ENCODE measurements around the gene DACH1. TPM values are rescaled to one million over a fixed set of nuclear protein-coding genes. Genes with fewer than 3 reads are reported as not detected.

DACH1 gene
- total RNA-seq, 1 donor from 2014 or later, result 0.24 TPM

GRCh38 chr13:71699342-71699741 lies 167.7 kb downstream of the DACH1 start:
- no peak for ATAC-seq

- ATAC-seq, result no peak
Observed at GRCh38 chr13:71695662-71696061, 171.3 kb downstream of the DACH1 start.

GRCh38 chr13:71685072-71685471 lies 181.9 kb downstream of the DACH1 start:
- ATAC-seq, result no peak

DNA sequence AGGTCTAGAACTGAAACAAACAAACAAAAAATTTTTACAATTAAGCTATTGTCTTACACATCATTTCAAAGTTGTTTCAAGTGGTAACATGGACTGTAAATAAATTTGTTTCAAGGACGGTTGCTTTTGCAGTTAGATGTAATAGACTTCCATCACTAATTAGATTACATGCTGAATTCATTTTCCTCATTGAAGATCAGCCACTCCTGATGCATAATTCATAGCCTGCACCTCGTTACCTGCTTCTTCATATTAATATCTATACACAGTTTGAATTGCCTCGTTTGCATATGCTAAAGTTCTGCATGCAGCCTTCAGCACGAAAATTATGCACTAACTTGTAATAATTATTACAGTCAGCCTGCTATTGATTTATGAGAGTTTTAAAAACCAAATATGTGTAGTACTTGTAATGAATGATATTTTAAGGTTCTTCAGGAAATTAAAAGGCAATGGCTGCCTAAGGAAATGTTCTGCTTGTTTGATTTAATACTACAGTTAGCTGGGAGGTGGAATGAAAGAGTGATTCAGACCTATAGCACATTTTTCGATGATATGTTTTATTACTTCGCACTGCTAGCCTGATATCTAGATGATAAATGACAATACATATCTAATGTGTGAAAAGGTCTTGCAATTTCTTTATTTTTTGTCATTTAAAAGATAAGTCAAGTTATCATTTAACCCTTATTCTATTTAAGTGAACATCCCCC lies 184.9 kb downstream of the DACH1 start:
- ATAC-seq, result no peak

DNA sequence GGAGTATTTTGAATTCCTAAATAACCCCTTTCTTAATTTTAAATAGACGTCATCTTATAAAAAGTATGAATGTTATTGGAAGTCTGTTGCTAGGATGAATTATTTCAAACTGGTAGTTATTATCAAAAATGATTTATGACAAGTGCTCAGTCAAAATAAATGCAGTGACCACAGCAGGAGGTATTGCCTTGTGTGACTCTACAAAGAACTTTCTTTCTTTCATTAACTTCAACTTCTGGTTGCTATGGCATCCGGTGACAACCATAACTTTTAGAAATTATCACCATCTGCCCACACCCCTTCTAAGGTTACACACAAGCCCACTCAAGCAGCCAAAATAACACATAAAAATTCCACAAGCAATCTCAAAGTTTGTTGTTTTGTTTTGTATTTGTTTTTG lies 189.9 kb downstream of the DACH1 start:
- no peak for ATAC-seq

- ATAC-seq, result no peak
Observed at GRCh38 chr13:71672512-71672911, 194.5 kb downstream of the DACH1 start.

GRCh38 chr13:71663431-71663830 lies 203.6 kb downstream of the DACH1 start:
- ATAC-seq, result no peak

- no peak for ATAC-seq
Observed at GRCh38 chr13:71661921-71662320, 205.1 kb downstream of the DACH1 start.

DNA sequence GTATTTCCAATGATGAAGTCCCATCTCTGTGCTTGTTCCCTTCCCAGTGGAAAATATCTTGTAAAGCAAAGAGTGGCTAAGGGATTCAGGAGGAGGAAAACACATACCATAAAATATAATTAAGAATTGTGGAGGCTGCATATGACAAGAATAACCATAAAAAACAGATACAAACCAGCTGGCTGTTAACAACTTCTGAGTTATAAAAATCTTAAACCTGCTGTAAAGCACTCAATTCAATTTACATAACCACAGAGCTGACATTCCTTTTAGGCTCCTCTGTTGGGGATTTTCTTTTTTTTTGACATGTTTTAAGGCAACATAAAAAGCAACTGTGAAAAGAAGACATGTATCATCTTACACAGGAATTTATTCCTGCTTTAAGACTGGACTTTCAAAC lies 207.6 kb downstream of the DACH1 start:
- no peak for ATAC-seq

DNA sequence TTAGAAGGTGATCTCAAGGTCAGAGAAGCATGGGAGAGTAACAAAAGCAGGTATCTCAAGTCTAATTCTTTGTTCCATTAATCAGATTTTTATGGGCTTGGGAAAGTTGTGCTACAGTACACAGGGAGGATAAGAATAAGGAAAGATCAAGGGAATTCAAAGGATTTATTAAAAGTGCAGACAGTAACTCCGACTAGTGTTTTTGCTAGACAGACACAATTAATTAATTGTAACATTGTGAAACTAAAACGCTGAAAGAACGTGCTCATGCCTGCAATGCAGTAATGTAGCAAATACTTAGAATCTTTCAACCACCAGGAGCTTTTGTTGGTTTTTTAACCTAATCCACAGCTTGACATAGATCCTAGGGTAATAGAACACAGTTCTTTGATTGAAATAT lies 221.5 kb downstream of the DACH1 start:
- ATAC-seq, result no peak

DNA sequence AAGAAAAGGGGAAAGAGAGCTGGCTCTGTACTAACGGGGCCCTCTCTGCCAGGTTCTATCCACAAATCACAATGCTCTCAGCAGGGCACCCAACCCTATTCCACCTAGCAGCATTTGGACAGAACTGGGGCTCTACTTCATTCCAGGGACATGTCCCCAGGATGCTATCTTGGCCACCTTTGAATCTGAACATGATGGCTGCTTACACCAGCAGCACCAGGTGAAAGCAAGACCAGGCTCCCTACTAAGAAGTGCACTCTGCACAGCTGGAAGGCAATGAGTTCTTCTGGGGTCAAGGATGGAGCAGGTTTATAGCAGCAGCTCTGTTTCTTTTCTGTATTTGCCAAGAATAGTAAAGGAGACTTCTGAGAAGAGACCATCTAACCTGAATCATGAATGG lies 222.4 kb downstream of the DACH1 start:
- no peak for ATAC-seq

DNA sequence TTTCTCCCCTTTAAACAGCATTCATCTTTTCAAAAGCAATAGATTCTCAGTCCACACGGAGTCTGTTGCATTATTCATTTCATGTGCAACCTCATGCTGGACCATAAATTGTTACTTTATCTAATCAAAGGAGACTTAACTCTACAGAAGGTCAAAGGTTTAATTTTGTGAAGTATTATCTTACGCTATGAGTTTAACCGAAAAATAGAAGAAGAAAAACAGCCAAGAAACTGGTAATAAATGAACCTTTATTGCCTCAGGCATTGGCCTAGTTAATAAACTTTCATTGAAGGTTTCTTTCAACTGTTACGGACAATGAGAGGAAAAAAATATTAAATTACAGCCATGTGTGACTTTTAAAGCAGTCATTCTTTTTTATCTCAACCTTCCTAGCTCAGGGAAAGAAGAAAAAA lies 223.6 kb downstream of the DACH1 start:
- ATAC-seq, result no peak

DNA sequence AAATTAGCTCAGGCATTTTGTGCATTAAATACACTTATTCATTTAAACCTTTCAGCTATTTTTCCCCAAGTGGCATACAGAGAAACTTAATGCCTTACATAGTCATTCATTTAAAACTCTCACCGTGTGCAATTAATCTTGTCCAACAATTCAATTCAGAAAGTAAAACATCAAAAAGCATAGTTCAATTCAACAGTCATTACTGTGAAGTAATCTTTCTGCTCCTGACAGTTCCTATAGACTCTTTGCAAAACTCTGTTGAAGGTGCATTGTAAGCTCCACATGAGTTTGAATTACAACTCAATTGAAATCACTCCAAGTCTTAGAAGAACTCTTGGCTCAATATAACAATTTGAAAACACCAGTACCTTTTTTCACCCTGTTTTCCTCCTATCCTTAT lies 228.3 kb downstream of the DACH1 start:
- no peak for ATAC-seq

DNA sequence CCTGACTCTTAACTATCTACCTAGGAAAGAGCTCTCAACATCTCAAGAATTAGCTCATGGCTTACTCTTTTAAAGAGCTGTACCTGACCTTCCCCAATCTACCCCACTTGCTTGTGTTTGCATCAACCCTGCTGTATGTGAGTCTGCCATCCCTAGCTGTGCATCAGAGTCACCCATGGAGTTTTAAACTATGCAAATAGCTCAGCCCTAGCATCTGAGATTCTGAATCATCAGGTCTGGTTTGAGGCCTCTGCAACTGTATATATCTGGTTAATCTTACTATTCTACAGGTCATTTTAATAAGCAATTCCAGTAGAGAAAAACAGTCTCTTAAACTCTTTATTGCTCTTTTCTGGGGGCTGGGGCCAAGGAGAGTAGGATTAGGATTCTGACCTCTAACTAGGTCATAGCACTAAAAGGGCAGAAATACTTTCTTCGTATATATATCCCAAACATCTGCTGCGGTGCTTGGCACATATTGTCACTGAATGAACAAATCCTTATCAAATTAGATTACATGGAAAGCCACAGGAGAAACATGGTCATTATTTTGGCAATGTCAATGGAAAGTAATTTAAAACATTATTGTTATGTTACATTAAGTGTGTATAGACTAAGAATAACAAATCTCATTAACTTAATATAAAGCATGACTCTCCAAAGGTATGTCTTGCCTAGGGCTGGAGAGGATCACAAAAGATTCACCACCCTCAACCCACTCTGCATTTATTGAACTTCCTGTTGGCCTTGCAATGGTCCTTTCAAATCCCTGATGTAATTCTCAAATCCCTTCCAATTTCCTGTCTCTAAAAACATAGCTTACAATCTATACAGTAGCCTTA lies 232.2 kb downstream of the DACH1 start:
- no peak for ATAC-seq

DNA sequence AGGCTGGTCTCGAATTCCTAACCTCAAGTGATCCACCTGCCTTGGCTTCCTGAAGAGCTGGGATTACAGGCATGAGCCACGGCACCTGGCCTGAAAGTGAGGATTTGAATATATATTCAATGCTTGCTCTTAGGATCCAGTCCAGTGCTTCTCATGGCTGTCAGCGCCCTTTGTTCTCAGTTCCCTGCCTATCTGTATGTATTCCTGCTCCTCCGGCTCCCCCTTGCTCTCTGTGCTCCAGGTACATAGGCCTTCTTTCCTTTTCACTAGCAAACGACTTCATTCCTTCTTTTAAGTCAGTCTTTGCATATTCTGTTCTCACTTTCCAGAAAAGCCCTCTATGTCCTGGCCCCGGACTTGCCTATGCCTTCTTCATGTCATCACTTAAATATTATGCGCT lies 232.8 kb downstream of the DACH1 start:
- ATAC-seq, result no peak

GRCh38 chr13:71632721-71633120 lies 234.3 kb downstream of the DACH1 start:
- ATAC-seq, result no peak

GRCh38 chr13:71632206-71632605 lies 234.8 kb downstream of the DACH1 start:
- ATAC-seq, result no peak

- no peak for ATAC-seq
Observed at GRCh38 chr13:71629167-71629566, 237.8 kb downstream of the DACH1 start.

DNA sequence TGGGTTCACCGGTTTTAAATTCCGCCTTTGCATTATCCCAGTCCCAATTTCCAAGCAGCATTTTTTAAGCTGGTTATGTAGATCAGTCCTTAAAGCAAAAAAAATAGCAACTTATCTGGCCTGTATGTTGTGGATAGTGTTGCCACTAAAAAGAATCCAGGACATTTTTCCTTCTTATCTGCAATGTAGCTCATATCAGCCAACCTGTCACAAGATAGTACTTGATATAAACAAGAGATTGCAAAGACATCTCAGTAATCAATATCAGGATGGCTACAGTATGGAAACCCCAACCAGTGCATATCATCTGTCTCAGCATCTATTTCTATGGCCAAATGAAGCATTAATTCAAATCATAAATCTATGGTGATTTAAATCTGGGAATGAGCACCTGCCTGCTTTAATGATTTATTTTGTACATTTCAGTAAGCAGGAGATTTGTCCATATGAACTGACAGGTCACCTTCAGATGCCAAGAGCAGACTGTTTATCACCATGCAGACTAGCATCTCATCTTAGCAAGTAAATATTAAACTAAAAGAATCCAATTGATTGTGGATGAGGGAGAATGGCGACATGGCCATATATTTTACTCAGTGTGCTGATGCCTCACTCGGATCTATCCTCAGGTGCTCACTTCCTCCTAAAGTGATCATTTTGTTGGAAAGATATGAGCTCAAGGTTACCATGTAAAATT lies 240.4 kb downstream of the DACH1 start:
- ATAC-seq, result no peak

DNA sequence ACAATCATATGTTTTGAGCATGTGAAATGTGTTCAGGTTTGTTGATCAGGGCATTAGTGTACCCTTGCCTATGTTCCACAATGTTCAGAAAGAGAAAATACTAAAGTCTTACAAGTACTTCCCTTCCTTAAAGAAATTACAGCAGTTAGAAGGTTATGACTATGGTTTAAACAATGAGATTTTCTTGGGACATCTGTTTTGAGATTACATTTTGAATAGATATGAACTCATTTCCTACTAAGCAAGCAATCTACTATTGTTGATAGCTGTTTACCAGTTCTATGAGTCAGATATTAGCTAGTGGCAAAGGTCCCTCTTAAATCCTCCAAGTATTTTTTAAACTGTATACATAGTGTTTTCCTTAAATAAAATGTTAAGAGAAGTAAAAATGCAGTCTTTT lies 241.3 kb downstream of the DACH1 start:
- no peak for ATAC-seq

DNA sequence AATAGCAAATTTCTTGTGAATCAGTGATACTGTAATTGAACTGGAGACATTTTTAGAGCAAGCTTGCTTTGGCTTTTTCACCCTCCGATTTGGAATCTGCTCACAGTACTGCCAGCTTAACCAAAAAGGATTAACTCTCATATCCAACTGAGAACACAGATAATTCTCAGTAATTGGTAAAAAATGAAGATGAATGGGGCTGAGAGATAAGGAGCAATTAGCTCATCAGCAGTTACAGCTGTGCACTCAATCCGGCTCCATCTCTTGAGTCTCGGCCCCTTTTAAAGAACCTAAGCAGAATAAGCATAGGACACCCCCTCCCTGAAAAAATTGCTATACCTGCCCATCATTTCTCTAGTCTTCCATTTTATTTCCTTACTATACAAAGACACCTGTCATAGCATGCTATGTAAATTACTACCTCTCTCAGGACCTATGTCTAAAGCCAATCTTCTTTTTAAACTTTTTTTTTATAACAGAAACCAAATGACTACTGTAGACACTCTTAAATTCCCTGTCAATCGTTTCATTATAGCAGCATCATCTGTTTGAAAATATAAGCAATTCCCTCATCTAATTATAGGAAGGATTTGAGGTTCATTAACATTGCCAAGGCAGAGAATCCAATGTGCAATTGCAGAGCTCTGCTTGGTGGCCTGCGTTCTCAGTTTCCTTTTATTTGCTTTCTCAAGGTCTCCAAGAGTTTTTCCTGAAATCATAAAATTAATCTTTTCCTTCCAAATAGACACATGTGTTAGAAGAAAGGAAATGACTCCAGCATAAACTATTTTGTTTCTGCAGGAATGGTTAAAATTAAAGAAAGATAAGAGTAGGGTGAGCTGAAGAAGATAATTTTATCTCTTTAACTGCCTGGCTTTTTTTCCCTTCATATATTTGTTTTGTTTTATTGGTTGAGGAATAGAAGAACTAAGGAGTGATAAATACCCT lies 242.1 kb downstream of the DACH1 start:
- ATAC-seq, result no peak

Data from esophagus mucosa (tissue), 1 donor.